Neural cell (in vitro differentiated cells): ENCODE measurements around the gene RSRC1. TPM values are rescaled to one million over a fixed set of nuclear protein-coding genes. Genes with fewer than 3 reads are reported as not detected.

Experiments
- H2AFZ ChIP-seq: fragments of 200-600, 300-800 bp; sonication (generic), shearing (Covaris generic); 2 replicates; pipeline ENCODE4 v1.6.0; 2014; ENCODE audit warnings: low read depth, mild to moderate bottlenecking, antibody characterized with exemption, low read length, moderate library complexity
- H3F3A ChIP-seq: fragments of 200-600 bp; shearing (Covaris generic); 2 replicates; pipeline ENCODE4 v1.6.1; 2016; ENCODE audit warnings: mild to moderate bottlenecking, moderate library complexity, mixed read lengths, antibody characterized with exemption, low read length; ENCODE audit not compliant: insufficient read depth, poor library complexity, severe bottlenecking
- H3K27ac ChIP-seq: fragments of 200-600, 300-800 bp; sonication (generic), shearing (Covaris generic); 2 replicates; pipeline ENCODE4 v1.5.1; 2014; ENCODE audit warnings: mild to moderate bottlenecking, low read length, moderate library complexity
- H3K27me3 ChIP-seq: fragments of 300-800, 200-600 bp; sonication (generic), shearing (Covaris generic); 2 replicates; pipeline ENCODE4 v1.6.0; 2014; ENCODE audit warnings: mild to moderate bottlenecking, low read depth, low read length, moderate library complexity; ENCODE audit not compliant: insufficient read depth
- H3K36me3 ChIP-seq: fragments of 300-800, 200-600 bp; sonication (generic), shearing (Covaris generic); 2 replicates; pipeline ENCODE4 v1.5.1; 2014; ENCODE audit warnings: mild to moderate bottlenecking, antibody characterized with exemption, low read length, moderate library complexity; ENCODE audit not compliant: insufficient read depth
- H3K4me2 ChIP-seq: fragments of 300-800, 200-600 bp; sonication (generic), shearing (Covaris generic); 2 replicates; pipeline ENCODE4 v1.6.0; 2014; ENCODE audit warnings: mild to moderate bottlenecking, low read length
- H3K4me3 ChIP-seq: fragments of 300-800, 200-600 bp; sonication (generic), shearing (Covaris generic); 2 replicates; pipeline ENCODE4 v1.5.1; 2014; ENCODE audit warnings: mild to moderate bottlenecking, low read length, moderate library complexity
- H3K79me2 ChIP-seq: fragments of 200-600 bp; shearing (Covaris generic); replicated peaks from 2 replicates; pipeline ENCODE4 v1.6.0; 2014; ENCODE audit warnings: mild to moderate bottlenecking, low read length, moderate library complexity; ENCODE audit not compliant: insufficient read depth
- H3K9ac ChIP-seq: fragments of 300-800, 200-600 bp; sonication (generic), shearing (Covaris generic); 2 replicates; pipeline ENCODE4 v1.6.1; 2016; ENCODE audit warnings: mild to moderate bottlenecking, low read length, mixed read lengths
- H3K9me2 ChIP-seq: fragments of 200-600 bp; shearing (Covaris generic); 2 replicates; pipeline ENCODE4 v1.6.1; 2016; ENCODE audit warnings: mild to moderate bottlenecking, low read length, mixed read lengths; ENCODE audit not compliant: insufficient read depth
- H3K9me3 ChIP-seq: fragments of 200-600, 300-800 bp; sonication (generic), shearing (Covaris generic); 2 replicates; pipeline ENCODE4 v1.6.1; 2016; ENCODE audit warnings: mild to moderate bottlenecking, mixed run types, low read length, moderate library complexity, mixed read lengths
- H4K20me1 ChIP-seq: fragments of 200-600 bp; shearing (Covaris generic); 2 replicates; pipeline ENCODE4 v1.6.1; 2016; ENCODE audit warnings: mild to moderate bottlenecking, mixed run types; ENCODE audit not compliant: insufficient read depth
- EP300 ChIP-seq: fragments of 450-650 bp; conservative IDR thresholded peaks from 2 replicates; pipeline ENCODE4 v1.6.1; 2014; ENCODE audit warnings: antibody characterized with exemption, mild to moderate bottlenecking, moderate library complexity; ENCODE audit not compliant: poor library complexity, severe bottlenecking
- EZH2 ChIP-seq: fragments of 200-600, 300-800 bp; shearing (Covaris generic), sonication (generic); IDR thresholded peaks from 2 replicates; pipeline ENCODE4 v1.6.1; 2014; ENCODE audit warnings: antibody characterized with exemption, low read length, borderline replicate concordance, mild to moderate bottlenecking; ENCODE audit not compliant: insufficient read depth, poor library complexity, severe bottlenecking
- MXI1 ChIP-seq: fragments of 450-650 bp; conservative IDR thresholded peaks from 2 replicates; pipeline ENCODE4 v1.6.1; 2014; ENCODE audit warnings: antibody characterized with exemption, mild to moderate bottlenecking; ENCODE audit not compliant: poor library complexity, severe bottlenecking
- POLR2AphosphoS5 ChIP-seq: IDR thresholded peaks from 2 replicates; pipeline ENCODE4 v1.6.1; 2012
- RAD21 ChIP-seq: fragments of 450-650 bp; conservative IDR thresholded peaks from 2 replicates; pipeline ENCODE4 v1.6.1; 2014; ENCODE audit warnings: antibody characterized with exemption, mild to moderate bottlenecking, moderate library complexity
- SMC3 ChIP-seq: fragments of 450-650 bp; conservative IDR thresholded peaks from 2 replicates; pipeline ENCODE4 v1.6.1; 2014; ENCODE audit warnings: antibody characterized with exemption, mild to moderate bottlenecking, moderate library complexity; ENCODE audit not compliant: poor library complexity
- TAF1 ChIP-seq: IDR thresholded peaks from 2 replicates; pipeline ENCODE4 v1.6.1; 2012; ENCODE audit warnings: low read depth
- polyA plus RNA-seq: library from polyadenylated mRNA; depleted of rRNA; stranded (reverse); fragments of >200 nt; gene quantifications from 2 replicates; pipeline ENCODE4 v1.2.3, GENCODE V29; 2014
- TF ChIP-seq, protein P1 (sequence below): IDR thresholded peaks from 2 replicates; pipeline ENCODE4 v1.6.1; 2012; ENCODE audit warnings: borderline replicate concordance
- TF ChIP-seq, protein P2 (sequence below): fragments of 450-650 bp; IDR thresholded peaks from 2 replicates; pipeline ENCODE4 v1.5.1; 2014; ENCODE audit warnings: antibody characterized with exemption, mild to moderate bottlenecking, moderate library complexity; ENCODE audit not compliant: poor library complexity, severe bottlenecking

The RSRC1 gene
- polyA plus RNA-seq, 1 donor from 2014 or later = 28.1 TPM

DNA sequence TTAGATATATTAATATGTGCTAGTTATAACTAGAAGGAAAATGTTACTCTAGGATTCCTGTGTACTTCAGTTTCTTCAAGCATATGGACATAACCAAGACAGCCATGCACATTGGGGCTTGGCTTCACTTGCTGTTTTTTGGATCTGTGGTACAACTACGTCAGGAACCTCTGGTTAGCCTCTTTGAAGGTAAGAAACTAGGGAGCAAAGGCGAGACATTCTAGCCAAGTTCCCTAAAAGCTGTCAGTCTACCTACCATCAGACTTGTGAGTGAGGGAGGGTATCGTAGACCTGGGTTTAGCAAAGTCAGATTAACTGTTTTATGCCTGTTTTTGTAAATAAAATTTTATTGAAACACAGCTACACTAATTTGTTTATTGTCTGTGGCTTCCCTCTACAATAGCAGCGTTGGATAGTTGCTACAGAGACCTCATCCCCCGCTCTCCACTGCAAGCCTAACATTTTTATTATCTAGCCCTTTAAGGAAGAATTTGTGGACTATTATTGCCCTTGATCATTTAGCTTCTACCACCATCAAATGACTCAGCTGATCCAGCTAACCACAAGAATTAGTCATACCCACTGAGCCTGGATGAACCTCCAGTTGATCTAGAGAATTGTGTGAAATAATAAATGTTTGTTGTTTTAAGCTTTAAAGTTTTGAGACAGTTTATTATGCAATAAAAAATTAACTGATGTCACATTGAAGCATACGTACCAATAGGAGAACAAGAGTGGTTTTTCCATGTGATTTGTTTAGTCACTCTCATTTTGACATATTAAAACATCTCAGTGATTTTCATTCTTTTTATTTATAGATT, 58.1 kb downstream of the RSRC1 start:
- Histone ChIP-seq H3K9me3 (no peaks in the 10 kb centered on the region), H3K27ac (no peak overlapping the region), H4K20me1 (no peaks in the 10 kb centered on the region), H2AFZ (no peak overlapping the region), H3K9ac (no peak overlapping the region), H3K36me3 (no peaks in the 10 kb centered on the region), H3K79me2 (no peaks in the 10 kb centered on the region), H3K4me3 (no peak overlapping the region), H3F3A (no peaks in the 10 kb centered on the region), H3K27me3 (no peaks in the 10 kb centered on the region), H3K4me2 (no peak overlapping the region), H3K9me2 (no peaks in the 10 kb centered on the region)
- TF ChIP-seq MXI1 = no peak
- TF ChIP-seq SMC3 = no peak
- TF ChIP-seq EP300 = no peak
- TF ChIP-seq EZH2 = no peak

DNA sequence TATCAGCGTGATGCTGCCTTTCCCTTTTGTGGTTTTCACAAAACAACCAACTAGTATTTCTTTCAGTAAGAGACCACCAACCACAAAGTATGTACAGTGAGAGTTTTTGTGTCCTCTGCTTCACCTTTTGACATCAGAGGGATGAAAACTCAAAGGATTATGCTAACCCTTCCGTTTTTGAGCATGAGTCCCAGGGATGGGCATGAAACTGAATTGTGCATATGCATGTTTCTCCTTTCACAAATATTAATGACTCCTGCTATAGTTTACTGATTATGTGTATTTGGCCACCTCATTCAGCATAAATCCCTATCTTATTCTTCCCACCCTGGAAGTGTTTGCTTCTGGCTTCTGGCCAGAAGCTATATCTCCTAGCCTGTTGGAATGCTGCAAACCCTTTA, 59.2 kb downstream of the RSRC1 start:
- no peaks in the 10 kb centered on the region for H3K9me3 ChIP-seq
- H3K79me2 ChIP-seq = no peaks in the 10 kb centered on the region
- no peaks in the 10 kb centered on the region for H3K9me2 ChIP-seq
- no peak overlapping the region for H2AFZ ChIP-seq
- H3K4me3 ChIP-seq = no peak overlapping the region
- no peak overlapping the region for H3K27ac ChIP-seq
- no peaks in the 10 kb centered on the region for H3K27me3 ChIP-seq
- H3K36me3 ChIP-seq = no peaks in the 10 kb centered on the region
- no peaks in the 10 kb centered on the region for H4K20me1 ChIP-seq
- no peak overlapping the region for H3K9ac ChIP-seq
- no peaks in the 10 kb centered on the region for H3F3A ChIP-seq
- no peak for TF ChIP-seq EP300
- no peak for TF ChIP-seq MXI1
- TF ChIP-seq, protein P1, sequence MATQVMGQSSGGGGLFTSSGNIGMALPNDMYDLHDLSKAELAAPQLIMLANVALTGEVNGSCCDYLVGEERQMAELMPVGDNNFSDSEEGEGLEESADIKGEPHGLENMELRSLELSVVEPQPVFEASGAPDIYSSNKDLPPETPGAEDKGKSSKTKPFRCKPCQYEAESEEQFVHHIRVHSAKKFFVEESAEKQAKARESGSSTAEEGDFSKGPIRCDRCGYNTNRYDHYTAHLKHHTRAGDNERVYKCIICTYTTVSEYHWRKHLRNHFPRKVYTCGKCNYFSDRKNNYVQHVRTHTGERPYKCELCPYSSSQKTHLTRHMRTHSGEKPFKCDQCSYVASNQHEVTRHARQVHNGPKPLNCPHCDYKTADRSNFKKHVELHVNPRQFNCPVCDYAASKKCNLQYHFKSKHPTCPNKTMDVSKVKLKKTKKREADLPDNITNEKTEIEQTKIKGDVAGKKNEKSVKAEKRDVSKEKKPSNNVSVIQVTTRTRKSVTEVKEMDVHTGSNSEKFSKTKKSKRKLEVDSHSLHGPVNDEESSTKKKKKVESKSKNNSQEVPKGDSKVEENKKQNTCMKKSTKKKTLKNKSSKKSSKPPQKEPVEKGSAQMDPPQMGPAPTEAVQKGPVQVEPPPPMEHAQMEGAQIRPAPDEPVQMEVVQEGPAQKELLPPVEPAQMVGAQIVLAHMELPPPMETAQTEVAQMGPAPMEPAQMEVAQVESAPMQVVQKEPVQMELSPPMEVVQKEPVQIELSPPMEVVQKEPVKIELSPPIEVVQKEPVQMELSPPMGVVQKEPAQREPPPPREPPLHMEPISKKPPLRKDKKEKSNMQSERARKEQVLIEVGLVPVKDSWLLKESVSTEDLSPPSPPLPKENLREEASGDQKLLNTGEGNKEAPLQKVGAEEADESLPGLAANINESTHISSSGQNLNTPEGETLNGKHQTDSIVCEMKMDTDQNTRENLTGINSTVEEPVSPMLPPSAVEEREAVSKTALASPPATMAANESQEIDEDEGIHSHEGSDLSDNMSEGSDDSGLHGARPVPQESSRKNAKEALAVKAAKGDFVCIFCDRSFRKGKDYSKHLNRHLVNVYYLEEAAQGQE = no peak
- no peak for TF ChIP-seq RAD21
- TF ChIP-seq SMC3 = no peak
- no peak for TF ChIP-seq TAF1
- TF ChIP-seq, protein P2, sequence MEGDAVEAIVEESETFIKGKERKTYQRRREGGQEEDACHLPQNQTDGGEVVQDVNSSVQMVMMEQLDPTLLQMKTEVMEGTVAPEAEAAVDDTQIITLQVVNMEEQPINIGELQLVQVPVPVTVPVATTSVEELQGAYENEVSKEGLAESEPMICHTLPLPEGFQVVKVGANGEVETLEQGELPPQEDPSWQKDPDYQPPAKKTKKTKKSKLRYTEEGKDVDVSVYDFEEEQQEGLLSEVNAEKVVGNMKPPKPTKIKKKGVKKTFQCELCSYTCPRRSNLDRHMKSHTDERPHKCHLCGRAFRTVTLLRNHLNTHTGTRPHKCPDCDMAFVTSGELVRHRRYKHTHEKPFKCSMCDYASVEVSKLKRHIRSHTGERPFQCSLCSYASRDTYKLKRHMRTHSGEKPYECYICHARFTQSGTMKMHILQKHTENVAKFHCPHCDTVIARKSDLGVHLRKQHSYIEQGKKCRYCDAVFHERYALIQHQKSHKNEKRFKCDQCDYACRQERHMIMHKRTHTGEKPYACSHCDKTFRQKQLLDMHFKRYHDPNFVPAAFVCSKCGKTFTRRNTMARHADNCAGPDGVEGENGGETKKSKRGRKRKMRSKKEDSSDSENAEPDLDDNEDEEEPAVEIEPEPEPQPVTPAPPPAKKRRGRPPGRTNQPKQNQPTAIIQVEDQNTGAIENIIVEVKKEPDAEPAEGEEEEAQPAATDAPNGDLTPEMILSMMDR = no peak
- TF ChIP-seq POLR2AphosphoS5 = no peak
- no peak for TF ChIP-seq EZH2
- no peak overlapping the region for H3K4me2 ChIP-seq
